OCI-LY7 (cell line): Measurements from ENCODE around the gene RRAS. TPM values are rescaled to one million over a fixed set of nuclear protein-coding genes. Genes with fewer than 3 reads are reported as not detected.

ENCODE experiments used
- BruUV-seq: library from RNA; stranded (reverse); fragments of 400-500 nt; replicated peaks from 2 replicates; lab custom pipeline; 2021; lab: Mats Ljungman, UMichigan
- CTCF ChIA-PET: fragments of 300-600 bp; sonication (Branson Sonifier 250); formaldehyde crosslinking; loops from one replicate; lab custom pipeline; 2022; ENCODE audit warnings: antibody characterized with exemption; ENCODE audit not compliant: unreplicated experiment; lab: Charles Lee
- POLR2A ChIA-PET: fragments of 300-600 bp; sonication (Branson Sonifier 250); formaldehyde crosslinking; loops from one replicate; lab custom pipeline; 2022; ENCODE audit warnings: antibody characterized with exemption; lab: Charles Lee
- DNase-seq: peaks from one replicate; pipeline ENCODE4 v3.0.0-alpha.2; 2015; ENCODE audit warnings: low spot score
- H2AFZ ChIP-seq: fragments of 200-600 bp; sonication (generic), shearing (Covaris generic); 2 replicates; pipeline ENCODE4 v1.6.1; 2014; ENCODE audit warnings: mild to moderate bottlenecking, antibody characterized with exemption, low read length, moderate library complexity
- H3K27ac ChIP-seq: fragments of 200-600 bp; sonication (generic); 2 replicates; pipeline ENCODE4 v1.5.1; 2014; ENCODE audit warnings: mixed run types, low read depth, mild to moderate bottlenecking, moderate library complexity, low read length, inconsistent platforms; ENCODE audit not compliant: poor library complexity, severe bottlenecking
- H3K36me3 ChIP-seq: fragments of 200-600 bp; sonication (generic); 2 replicates; pipeline ENCODE4 v1.6.1; 2014; ENCODE audit warnings: mild to moderate bottlenecking, antibody characterized with exemption, low read length, moderate library complexity, mixed read lengths; ENCODE audit not compliant: insufficient read depth
- H3K4me1 ChIP-seq: fragments of 200-600 bp; sonication (generic); 2 replicates; pipeline ENCODE4 v1.5.1; 2014; ENCODE audit warnings: mild to moderate bottlenecking, low read length; ENCODE audit not compliant: insufficient read depth, poor library complexity, severe bottlenecking
- H3K4me2 ChIP-seq: fragments of 200-600 bp; sonication (generic); 2 replicates; pipeline ENCODE4 v1.6.1; 2014; ENCODE audit warnings: mild to moderate bottlenecking, low read length
- H3K4me3 ChIP-seq: fragments of 200-600 bp; sonication (generic); 2 replicates; pipeline ENCODE4 v1.5.1; 2014; ENCODE audit warnings: mild to moderate bottlenecking, low read depth, low read length; ENCODE audit not compliant: poor library complexity, severe bottlenecking
- H3K79me2 ChIP-seq: fragments of 200-600 bp; sonication (generic); 2 replicates; pipeline ENCODE4 v1.6.1; 2016; ENCODE audit warnings: low read depth, mild to moderate bottlenecking, low read length, moderate library complexity, mixed read lengths; ENCODE audit not compliant: insufficient read depth
- H3K9me2 ChIP-seq: fragments of 200-600 bp; sonication (generic); 2 replicates; pipeline ENCODE4 v1.6.1; 2016; ENCODE audit warnings: mild to moderate bottlenecking, low read length, mixed read lengths; ENCODE audit not compliant: insufficient read depth
- H3K9me3 ChIP-seq: fragments of 200-600 bp; sonication (generic); 2 replicates; pipeline ENCODE4 v1.6.1; 2014; ENCODE audit warnings: mild to moderate bottlenecking, mixed run types, low read length, mixed read lengths
- H4K20me1 ChIP-seq: fragments of 200-600 bp; sonication (generic); 2 replicates; pipeline ENCODE4 v1.6.1; 2014; ENCODE audit warnings: mild to moderate bottlenecking, antibody characterized with exemption, low read length, moderate library complexity, mixed read lengths; ENCODE audit not compliant: insufficient read depth
- CTCF ChIP-seq: fragments of 200-600 bp; sonication (generic); conservative IDR thresholded peaks from 2 replicates; pipeline ENCODE4 v1.5.1; 2014; ENCODE audit warnings: mild to moderate bottlenecking, antibody characterized with exemption, low read length, moderate library complexity, mixed read lengths
- EZH2phosphoT487 ChIP-seq: fragments of 200-600 bp; sonication (generic); IDR thresholded peaks from 2 replicates; pipeline ENCODE4 v1.6.1; 2018; ENCODE audit warnings: low read depth, borderline replicate concordance, mild to moderate bottlenecking, mixed run types, antibody characterized with exemption, low read length, moderate library complexity, mixed read lengths
- intact Hi-C: fragments of 100-400 bp; cut with micrococcal nuclease; formaldehyde crosslinking; loops from one replicate; pipeline ENCODE4 v1.10.0; 2022; ENCODE audit not compliant: unreplicated experiment
- total RNA-seq, 2 experiments: library from RNA; depleted of rRNA in 1 of 2; stranded (reverse); fragments of >200 nt in 1 of 2; shearing (Covaris generic) in 1 of 2; gene quantifications; 2 replicates each; pipeline ENCODE4 v1.2.3, GENCODE V29; 2014 to 2022

Gene RRAS
- total RNA-seq, 2 experiments from 2014 or later = 4.7 to 5.5 TPM

DNA sequence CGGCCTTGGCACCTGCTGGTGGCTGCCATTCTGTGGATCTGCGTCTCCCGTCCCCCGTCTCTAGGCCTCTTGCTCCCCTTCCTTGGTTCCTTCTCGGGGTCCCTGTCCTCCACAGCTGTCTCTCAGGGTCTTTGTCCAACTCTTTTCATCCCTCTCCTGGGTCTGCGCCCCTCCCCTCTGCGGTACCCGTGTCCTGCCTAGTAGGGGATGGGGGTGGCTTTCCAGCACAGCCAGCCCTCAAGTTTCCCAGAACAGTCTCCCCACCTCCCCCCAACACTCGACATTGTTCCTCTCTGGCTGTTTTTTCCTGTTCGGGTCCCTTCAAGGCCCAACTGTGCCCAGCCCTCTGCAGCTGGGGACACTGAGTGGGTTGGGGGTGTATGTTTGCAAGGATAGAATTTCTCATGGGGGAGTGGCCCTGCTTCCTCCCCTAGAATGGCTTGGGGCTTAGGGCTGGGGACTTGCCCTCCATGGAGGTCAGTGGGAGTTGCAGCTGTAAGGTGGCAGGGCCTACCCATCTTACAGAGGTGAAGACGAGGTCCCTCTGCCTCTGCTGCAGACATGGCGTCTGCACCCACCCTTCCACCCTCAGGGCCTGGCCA is 48.7 kb upstream of the RRAS start:
- H3K4me2 ChIP-seq = no peak overlapping the region
- no peaks in the 10 kb centered on the region for H3K79me2 ChIP-seq
- no peaks in the 10 kb centered on the region for H3K9me3 ChIP-seq
- H3K9me2 ChIP-seq = no peaks in the 10 kb centered on the region
- no peaks in the 10 kb centered on the region for H4K20me1 ChIP-seq
- intact Hi-C loops = no loop called here
- ChIA-PET POLR2A (no interaction called here), CTCF (no interaction called here)
- no peak overlapping the region for H2AFZ ChIP-seq
- H3K4me3 ChIP-seq = no peak overlapping the region
- TF ChIP-seq CTCF (no peak), EZH2phosphoT487 (no peak)
- H3K4me1 ChIP-seq = peaks cover 5% of the 10 kb centered on the region
- BruUV-seq = no TSS peak
- peaks cover 73% of the 10 kb centered on the region for H3K36me3 ChIP-seq
- H3K27ac ChIP-seq = no peak overlapping the region
- DNase-seq = no peak

GRCh38 chr19:49687566-49688316 is 47.8 kb upstream of the RRAS start:
- no peak overlapping the region for H3K27ac ChIP-seq
- no TSS peak for BruUV-seq
- H3K79me2 ChIP-seq = no peaks in the 10 kb centered on the region
- ChIA-PET CTCF (no interaction called here), POLR2A (interaction anchor here (0.7 kb wide), 1 partner anchor 10 kb away, joined by 5 read pairs; no protein-coding TSS in a partner anchor)
- intact Hi-C loops = no loop called here
- H3K4me1 ChIP-seq = peaks cover 5% of the 10 kb centered on the region
- no peak overlapping the region for H3K4me2 ChIP-seq
- TF ChIP-seq EZH2phosphoT487 (no peak), CTCF (no peak)
- no peak for DNase-seq
- peaks cover 82% of the 10 kb centered on the region for H3K36me3 ChIP-seq
- H3K4me3 ChIP-seq = no peak overlapping the region
- H3K9me2 ChIP-seq = no peaks in the 10 kb centered on the region
- no peaks in the 10 kb centered on the region for H3K9me3 ChIP-seq
- H4K20me1 ChIP-seq = no peaks in the 10 kb centered on the region
- no peak overlapping the region for H2AFZ ChIP-seq
